IPS DF 19.7 (cell line): ENCODE results near the gene PRIM2.
A peak's percentile ranks its signal among the peaks of the same experiment; 100 is the strongest.
"Not testable (repeated sequence)": the region's sequence is repeated elsewhere in the genome, so short reads cannot be mapped to it uniquely, and the experiment has no call there.

ENCODE experiments used
- DNase-seq: peaks from one replicate; pipeline ENCODE4 v3.0.0-alpha.2; 2013; ENCODE audit warnings: low read depth, low spot score

Gene PRIM2

DNA sequence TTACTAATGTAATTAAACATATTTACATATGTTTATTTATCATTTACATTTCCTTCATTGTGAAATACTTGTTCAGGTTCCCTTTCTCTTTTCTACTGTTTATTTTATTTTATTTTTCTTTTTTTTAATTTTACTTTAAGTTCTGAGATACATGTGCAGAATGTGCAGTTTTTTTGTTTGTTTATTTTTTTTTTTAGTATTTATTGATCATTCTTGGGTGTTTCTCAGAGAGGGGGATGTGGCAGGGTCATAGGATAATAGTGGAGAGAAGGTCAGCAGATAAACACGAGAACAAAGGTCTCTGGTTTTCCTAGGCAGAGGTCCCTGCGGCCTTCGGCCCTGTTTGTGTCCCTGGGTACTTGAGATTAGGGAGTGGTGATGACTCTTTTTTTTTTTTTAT, 8.7 kb upstream of the PRIM2 start:
- DNase-seq = not testable (repeated sequence)

DNA sequence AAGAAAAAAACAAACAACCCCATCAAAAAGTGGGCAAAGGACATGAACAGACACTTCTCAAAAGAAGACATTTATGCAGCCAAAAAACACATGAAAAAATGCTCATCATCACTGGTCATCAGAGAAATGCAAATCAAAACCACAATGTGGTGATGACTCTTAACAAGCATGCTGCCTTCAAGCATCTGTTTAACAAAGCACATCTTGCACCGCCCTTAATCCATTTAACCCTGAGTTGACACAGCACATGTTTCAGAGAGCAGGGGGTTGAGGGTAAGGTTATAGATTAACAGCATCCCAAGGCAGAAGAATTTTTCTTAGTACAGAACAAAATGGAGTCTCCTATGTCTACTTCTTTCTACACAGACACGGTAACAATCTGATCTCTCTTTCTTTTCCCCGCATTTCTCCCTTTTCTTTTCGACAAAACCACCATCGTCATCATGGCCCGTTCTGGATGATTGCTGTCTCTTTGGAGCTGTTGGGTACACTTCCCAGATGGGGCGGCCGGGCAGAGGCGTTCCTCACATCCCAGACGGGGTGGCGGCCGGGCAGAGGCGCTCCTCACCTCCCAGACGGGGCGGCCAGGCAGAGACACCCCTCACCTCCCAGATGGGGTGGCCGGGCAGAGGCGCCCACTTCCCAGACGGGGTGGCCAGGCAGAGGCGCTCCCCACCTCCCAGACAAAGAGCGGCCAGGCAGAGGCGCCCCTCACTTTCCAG, 7.2 kb upstream of the PRIM2 start:
- not testable (repeated sequence) for DNase-seq

DNA sequence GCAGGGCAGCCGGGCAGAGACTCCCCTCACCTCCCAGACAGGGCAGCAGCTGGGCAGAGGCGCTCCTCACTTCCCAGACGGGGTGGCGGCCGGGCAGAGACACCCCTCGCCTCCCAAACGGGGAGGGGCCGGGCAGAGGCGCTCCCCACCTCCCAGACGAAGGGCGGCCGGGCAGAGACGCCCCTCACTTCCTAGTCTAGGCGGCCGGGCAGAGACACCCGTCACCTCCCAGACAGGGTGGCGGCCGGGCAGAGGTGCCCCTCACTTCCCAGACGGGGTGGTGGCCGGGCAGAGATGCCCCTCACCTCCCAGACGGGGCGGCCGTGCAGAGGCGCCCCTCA, 6.6 kb upstream of the PRIM2 start:
- no peak for DNase-seq

DNA sequence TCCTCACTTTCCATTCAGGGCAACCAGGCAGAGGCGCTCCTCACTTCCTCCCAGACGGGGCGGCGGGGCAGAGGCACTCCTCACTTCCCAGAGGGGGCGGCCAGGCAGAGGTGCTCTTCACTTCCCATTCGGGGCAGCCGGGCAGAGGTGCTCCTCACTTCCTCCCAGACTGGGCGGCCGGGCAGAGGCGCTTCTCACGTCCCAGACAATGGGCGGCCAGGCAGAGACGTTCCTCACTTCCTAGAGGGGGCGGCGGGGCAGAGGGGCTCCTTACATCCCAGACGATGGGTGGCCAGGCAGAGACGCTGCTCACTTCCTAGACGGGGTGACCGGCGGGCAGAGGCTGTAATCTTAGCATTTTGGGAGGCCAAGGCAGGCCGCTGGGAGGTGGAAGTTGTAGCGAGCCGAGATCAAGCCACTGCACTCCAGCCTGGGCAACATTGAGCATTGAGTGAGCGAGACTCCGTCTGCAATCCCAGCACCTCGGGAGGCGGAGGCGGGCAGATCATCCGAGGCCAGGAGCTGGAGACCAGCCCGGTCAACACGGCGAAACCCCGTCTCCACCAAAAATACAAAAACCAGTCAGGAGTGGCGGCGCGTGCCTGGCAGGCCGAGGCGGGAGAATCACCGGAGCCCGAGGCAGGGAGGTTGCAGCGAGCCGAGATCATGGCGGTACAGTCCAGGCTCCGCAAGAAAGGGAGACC, 6.0 kb upstream of the PRIM2 start:
- DNase-seq = not testable (repeated sequence)

DNA sequence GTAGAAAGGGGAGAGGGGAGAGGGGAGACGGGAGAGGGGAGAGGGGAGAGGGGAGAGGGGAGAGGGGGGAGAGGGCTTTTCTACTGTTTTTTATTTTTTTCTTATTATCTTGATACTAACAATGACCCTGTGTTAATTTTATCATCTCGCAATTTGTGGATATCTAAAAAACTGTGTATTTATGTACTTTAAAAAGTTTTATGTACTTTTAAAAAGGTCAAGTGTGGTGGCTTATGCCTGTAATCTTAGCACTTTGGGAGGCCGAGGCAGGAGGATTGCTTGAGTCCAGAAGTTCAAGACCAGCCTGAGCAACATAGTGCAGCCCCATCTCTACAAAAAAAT, 5.5 kb upstream of the PRIM2 start:
- no peak for DNase-seq

DNA sequence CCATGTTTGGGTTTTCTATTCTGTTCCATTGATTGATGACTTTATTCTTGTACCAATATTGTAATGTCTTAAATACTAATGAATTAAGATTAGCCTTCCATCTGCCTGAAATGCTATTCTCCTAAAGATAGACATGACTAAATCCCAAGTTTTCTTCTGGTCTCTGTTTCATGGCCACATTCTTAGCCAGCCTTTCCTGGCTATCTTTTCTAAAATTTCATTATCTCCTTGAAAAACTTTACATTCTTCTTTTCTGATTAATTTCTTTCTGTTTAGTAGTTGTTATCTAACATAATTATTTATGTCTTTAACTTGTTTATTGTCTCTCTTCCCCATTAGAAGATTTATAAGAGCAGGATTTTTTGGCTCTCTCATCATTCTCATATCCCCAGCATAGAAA, 4.4 kb upstream of the PRIM2 start:
- no peak for DNase-seq

DNA sequence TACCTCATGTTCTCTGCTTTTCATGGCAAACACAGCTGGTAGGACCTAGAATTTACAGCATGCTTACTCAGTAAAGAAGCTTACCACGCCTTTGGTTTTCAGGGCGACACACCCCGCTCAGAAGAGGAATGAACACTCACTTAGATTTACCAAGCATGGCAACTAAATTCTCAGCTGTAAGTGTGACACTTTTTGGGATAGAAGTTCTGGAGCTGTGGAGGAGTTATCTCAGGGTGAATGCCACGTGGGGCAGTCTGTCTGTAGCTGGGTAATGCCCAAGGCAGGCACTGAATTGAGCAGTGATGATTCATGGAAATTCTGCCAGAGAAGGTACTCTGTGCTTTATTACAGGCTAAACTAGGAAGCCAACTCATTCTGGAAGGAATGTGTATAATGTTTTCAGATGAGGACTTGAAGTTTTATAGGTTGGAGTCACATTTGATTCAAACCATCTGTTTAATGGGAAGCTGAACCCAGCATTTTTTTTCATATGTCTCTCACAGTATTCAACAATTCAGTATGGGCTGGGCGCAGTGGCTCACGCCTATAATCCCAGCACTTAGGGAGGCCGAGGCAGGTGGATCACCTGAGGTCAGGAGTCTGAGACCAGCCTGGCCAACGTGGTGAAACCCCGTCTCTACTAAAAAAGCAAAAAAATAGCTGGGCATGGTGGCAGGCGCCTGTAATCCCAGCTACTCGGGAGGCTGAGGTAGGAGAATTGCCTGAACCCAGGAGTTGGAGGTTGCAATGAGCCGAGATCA, 3.5 kb upstream of the PRIM2 start:
- no peak for DNase-seq

DNA sequence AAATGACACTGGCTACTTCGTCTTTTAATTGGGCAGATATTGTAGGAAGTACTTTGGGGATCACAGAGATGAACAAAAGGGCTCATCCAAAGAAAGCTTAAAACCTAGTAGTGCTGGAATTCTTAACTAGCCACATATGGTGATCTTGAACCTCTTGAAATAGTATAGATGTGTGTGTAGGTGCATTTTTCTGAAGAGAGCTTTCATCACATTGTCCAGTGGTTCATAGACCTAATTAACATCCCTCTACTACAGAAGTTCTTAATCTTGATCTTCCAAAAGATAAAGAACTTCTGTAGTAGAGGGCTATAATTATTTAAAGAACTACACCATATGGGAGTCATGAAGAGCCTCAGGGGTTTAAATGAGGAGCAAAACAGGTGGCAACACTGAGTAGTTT, 2.3 kb upstream of the PRIM2 start:
- no peak for DNase-seq

DNA sequence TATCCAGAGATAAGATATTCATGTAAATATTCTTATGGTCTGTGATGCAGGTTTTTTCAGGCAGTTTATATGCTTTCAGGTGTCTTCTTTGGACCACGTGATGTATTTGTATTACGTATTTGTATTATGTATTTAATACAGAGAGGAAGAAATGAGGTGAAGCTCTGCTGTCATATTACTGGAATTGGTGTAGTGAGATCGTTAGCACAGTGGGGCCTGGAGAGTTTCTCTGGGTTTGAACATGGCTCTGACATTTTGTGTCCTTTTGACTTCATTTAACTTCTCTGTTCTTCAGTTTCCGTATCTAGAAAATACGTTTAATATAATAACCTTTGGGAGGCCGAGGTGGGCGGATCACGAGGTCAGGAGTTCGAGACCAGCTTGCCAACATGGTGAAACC, 1.6 kb upstream of the PRIM2 start:
- no peak for DNase-seq

DNA sequence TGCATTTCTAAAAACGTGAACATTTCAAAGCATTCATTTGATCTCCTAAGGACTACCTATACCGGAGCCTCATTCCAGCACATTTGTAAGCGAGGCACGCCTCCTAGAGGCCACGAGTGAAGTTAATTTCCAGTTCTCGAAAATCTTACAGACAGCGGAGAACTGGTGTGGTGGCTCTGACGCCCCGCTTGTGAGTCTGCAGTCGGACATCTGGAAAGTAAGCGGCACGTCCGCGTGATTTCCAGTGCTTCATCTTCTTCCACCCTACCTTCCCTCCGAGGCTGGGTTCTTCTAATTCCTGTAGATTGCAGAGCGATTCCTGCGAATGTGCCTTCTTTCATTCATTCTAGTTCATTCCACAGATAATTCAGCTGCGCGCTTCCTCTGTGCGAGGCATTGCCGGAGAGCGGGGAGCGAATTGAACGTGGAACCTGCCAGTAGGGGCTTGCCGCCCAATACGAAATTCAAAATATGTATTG, 810 bp upstream of the PRIM2 start:
- peak; percentile 63 for DNase-seq

DNA sequence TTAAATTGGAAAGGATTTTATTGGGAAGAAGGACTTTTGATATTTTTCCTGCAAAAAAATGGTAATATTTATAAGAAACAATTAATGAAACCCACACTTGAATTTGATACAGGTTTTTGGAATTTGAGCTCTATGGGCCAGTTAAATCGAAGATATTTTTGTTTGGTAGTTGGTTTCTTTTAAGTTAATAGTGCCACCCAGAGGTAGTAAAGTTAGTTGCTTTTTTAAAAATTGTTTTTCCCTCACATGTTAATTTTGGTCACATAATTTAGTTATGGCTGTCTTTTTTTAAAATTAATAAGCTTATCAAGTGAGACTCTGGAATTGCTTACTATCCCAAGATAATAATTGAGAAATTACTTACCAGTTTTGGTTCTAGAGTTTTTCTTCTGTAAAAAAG, 7.1 kb downstream of the PRIM2 start:
- DNase-seq = no peak

DNA sequence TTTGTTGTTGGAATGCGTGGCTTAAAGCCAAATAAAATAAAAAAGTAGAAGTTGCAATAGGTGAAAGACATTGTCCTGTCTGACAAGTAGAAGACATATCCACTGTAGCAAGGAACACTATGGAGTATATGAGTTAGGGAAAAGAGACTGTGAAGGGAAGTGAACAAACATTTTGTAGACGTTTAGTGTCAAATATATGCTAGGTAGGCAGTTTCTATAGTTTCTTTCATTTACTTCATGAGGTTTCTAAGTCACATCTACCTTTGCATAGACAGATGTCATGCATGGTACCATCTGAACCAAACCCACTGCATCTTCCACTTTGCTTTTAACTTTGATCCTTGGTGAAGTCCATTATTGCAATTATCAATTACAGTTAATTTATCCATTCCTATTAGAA, 9.9 kb downstream of the PRIM2 start:
- DNase-seq = no peak

DNA sequence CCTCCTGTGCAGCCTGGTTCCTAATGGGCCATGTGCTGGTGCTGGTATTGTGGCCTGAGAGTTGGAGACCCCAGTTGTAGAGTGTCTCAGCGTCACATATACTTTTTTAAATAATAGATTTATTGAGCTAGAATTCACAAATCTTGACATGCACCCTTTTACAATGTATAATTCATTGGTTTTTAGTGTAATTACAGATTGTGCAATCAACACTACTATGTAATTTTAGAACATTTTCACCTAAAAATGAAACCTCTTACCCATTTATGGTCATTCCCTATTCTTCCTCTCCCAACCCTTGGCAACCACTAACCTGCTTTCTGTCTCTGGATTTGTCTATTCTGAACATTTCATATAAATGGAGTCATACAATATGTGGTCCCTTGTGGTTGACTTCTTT, 10.6 kb downstream of the PRIM2 start:
- DNase-seq = no peak

DNA sequence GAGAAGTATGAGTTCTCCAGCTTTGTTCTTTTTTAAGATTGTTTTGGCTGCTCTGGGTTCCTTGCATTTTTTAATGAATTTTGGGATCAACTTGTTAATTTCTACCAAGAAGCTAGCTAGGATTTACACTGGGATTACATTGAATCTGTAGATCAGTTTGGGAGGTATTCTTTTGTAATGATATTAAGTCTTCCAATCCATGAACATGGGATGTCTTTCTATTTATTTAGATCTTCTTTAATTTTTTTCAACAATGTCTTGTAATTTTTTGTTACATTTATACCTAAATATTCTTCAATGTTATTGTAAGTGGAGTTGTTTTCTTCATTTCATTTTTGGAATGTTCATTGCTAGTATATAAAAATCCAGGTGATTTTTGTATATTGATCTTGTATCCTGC, 12.5 kb downstream of the PRIM2 start:
- no peak for DNase-seq

DNA sequence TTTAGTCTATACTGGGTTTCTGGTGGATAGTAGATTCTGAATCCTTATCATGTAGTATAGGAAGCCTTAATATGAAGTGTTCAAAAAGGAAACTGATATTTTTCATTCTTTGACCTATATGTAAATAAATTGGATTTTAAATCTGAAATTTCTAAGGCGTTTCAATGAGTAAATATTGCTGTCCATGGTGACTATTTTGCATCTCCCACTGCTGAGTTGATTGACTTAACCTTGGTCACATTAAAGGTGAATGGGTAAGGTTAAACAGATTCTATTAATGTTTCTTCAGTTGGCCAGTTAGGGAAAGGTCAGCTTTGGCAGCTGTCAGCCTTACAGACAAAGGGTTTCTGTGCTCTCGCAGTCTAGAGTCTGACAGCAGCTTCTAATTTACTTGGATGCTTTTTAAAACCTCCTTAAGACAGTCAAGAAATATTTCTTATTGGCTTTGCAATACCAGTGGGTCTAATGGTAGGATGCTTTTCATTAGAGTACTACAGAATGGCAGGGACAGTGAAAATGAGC, 24.8 kb downstream of the PRIM2 start:
- DNase-seq = no peak

DNA sequence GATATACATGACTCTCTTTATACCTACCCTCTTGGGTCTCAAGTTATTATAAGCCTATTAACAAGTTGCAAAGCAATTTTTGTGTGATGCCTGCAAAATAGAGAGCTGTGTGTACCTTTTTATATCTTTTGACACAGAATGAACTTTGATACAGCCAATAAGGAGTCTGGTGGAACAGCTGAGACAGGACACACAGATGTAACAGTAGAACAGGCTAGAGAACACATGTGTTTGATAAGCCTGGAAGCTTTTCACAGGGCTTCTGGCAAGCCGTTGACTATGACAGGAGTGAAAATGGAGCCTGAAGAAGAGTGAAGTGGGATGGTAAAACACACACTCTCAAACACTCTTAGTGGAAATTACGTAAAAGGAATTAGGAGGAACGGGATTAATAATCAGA, 25.9 kb downstream of the PRIM2 start:
- not testable (repeated sequence) for DNase-seq

DNA sequence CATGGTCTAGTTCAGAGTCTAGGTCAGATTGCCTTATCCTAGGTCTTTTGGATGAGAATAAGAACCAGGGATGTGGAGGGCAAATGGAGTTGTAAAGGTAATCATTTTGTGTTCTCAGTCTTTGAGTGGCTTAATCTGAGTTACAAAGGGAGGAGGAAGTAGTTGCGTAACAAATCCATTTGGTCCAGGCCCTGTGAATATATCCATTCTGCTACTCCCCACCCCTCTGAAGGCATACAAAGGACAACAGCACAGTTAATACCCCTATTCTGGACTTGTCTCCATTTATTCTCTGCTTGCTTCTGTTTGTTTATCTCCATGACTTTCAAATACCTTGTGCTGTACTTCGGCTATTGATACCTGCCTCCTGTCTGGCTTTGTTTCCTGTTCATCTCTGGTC, 29.3 kb downstream of the PRIM2 start:
- not testable (repeated sequence) for DNase-seq

DNA sequence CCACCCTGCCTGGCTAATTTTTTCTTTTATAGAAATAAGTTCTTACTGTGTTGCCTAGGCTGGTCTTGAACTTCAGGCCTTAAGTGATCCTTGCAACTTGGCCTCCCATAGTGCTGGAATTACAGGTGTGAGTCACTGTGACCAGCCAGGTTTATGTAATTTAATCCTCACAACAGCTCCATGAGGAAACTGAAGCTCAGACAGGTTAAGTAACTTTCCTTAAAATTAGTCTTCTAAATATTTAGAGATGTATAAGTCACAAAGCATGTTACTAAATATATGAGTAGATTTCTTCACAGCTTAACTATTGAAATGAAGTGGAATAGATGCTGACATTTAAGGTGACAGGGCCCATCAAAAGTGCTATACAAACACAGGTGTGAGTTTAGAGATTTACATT, 30.2 kb downstream of the PRIM2 start:
- not testable (repeated sequence) for DNase-seq

DNA sequence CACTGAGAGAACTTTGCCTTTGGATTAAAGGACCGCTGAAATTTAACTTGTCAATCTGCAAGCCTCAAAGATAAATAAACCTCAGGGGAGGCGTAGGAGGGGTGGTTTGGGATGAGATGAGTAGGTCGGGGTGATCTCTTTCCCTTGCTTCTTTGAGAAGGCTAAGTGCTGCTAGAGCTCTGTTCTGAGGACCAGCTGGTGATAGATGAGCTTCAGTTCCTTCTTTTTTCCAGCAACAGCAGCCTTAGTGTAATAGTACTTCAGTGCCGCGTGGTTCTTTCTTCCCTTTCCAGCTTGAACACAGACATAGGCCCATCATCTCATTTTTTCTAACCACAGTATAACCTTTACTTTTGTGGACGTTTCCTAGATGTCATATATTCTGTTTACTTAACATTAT, 33.0 kb downstream of the PRIM2 start:
- not testable (repeated sequence) for DNase-seq

DNA sequence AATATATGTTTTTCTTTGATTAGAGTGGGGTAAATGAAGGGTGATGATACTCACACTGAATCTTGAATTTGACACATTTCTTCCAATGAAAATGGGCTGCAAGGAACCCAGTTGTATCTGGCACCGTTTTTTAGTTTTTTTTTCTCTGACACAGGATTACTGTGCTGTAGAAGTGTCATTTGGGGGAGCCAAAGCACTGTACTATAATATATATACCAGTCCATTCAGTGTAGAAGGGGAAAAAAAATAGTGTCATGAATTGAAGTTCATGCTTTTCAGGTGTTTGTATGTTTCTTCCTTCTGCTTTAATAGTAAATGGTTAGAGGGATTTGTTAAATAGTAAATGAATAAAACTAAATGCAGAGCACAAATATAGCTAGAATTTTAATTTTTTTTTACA, 35.2 kb downstream of the PRIM2 start:
- DNase-seq = not testable (repeated sequence)

DNA sequence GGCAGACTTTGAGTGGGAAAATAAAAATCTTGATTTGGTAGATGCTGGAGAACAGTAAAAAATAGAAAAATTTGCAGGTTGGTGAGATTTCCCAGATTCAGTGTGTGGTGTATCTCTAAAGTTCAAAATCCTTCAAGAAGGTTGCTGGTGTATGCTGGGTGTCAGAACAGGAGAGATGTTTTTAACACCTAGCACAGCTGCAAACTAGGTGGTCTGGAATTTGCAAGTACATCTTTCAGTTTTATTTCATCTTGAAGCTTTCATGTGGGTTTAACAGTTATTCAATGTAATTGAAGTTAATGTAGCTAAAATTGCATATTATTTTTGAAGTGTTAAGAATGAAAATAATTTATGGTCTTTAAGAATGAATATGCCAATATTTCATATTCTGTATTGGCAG, 40.9 kb downstream of the PRIM2 start:
- DNase-seq = not testable (repeated sequence)

DNA sequence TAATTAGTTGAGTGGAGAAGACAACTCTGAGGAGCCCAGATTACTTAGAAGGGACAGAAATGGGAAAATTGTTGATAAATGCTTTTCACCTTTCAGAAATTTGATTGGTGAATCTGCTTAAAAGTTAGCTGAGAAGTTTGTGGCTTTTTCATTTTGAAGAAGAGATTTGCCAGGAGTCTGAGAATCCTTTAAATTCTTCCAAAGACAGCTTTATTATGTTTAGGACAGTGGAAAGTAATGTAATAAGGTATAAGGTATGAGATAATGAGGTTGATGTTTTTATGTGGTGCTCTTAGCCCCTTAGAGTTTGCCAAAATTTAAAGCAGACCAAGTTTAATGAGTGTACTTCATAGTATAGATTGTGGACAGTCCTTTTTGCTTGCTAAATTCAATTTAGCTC, 42.3 kb downstream of the PRIM2 start:
- DNase-seq = not testable (repeated sequence)

DNA sequence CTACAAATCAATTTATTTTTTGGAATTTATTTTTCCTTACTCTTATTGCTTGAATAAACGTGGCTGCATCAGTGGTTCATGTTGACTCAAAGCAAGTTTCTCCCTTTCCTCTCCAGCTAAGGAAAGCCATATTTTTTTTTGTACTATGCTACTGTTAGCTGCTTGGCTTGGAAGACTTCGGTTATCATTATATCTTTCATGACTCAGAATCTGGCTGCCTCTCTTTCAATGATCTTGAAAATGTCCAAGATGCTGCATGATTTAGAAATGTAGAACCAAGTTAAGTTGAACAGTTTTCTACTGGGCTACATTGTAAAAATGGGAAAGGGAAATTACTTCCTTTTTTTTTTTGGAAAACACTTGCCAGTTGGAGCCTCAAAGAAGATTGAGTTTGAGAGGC, 44.9 kb downstream of the PRIM2 start:
- DNase-seq = not testable (repeated sequence)
